Adrenal gland (tissue), 5 donors: ENCODE measurements around the gene CHIC2.

ENCODE experiments used
- POLR2A ChIP-seq, 2 donors: fragments of 450-650 bp; IDR thresholded peaks; one replicate each; pipeline ENCODE4 v1.6.1; 2017; ENCODE audit warnings: antibody characterized with exemption in 2 of 2, mild to moderate bottlenecking in 2 of 2, moderate library complexity in 1 of 2
- TF ChIP-seq, protein P1 (sequence below), 6 experiments: fragments of 450-650 bp in 4 of 6; fragments of 200-600 bp in 2 of 6; sonication (generic) in 1 of 6; IDR thresholded peaks; 1 replicate in 5 of 6; 2 replicates in 1 of 6; pipeline versions ENCODE4 v1.5.1 to v1.8.0; 2016 to 2021; ENCODE audit warnings: antibody characterized with exemption in 6 of 6, mild to moderate bottlenecking in 2 of 6, moderate library complexity in 1 of 6
- donor health status: DM: no; HTN: no; CAD: no.

DNA sequence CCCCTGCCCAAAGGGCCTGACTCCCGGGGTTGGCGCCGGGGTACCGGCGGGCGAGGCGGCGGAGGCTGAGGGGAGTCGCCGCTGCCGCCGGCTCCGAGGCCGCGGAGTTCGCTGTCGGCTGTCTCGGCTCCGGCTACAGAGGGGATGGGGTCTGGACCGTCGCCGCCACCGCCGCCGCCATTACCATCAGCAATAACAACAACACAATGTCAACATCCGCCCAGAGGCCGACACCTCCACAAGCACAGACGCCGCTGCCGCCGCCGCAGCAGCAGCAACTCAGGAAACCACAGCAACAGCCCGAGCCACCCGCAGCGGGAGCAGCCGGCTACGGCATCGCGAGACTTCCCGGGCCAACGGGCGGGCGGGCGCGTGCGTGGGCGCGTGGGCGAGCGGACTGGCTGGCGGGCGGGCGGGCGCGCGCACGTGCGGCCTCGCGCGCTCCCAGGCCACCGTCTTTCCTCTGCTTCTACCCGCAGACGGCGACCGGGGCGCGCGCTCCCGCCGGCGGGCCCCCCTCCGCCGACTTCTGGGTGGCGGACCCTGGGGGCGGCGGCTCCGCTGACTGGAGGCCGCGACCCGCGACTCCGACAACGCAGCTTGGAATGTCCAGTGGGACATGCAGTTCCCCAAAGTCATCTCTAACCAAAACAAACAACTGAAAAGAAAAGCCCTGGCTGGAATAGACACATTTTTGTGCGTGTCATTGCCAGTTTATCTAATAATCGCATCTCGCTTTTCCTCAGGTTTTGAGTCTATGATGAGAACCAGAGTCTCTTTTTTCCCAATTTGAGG, at the start of gene CHIC2:
- TF ChIP-seq, protein P1, sequence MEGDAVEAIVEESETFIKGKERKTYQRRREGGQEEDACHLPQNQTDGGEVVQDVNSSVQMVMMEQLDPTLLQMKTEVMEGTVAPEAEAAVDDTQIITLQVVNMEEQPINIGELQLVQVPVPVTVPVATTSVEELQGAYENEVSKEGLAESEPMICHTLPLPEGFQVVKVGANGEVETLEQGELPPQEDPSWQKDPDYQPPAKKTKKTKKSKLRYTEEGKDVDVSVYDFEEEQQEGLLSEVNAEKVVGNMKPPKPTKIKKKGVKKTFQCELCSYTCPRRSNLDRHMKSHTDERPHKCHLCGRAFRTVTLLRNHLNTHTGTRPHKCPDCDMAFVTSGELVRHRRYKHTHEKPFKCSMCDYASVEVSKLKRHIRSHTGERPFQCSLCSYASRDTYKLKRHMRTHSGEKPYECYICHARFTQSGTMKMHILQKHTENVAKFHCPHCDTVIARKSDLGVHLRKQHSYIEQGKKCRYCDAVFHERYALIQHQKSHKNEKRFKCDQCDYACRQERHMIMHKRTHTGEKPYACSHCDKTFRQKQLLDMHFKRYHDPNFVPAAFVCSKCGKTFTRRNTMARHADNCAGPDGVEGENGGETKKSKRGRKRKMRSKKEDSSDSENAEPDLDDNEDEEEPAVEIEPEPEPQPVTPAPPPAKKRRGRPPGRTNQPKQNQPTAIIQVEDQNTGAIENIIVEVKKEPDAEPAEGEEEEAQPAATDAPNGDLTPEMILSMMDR (IDR thresholded peaks at IDR 0.05) = peak in 1 of 6 experiments; percentile 1
- peak; percentile 97 to 99 for TF ChIP-seq POLR2A (IDR thresholded peaks at IDR 0.05)
